ENCODE measurements around the gene ANKRD49. TPM values are rescaled to one million over a fixed set of nuclear protein-coding genes. Genes with fewer than 3 reads are reported as not detected.

The ANKRD49 gene
- total RNA-seq, 1 donor from 2014 or later: 8.6 TPM

- no peak for DNase-seq (ENCODE audit: low read depth, low spot score)
Observed at GRCh38 chr11:94543695-94544645, 50.2 kb downstream of the ANKRD49 start, which contains the start of gene FUT4. FUT4 (plus strand) TSS chr11:94543921; CDS start chr11:94544134, 213 bp downstream.

GRCh38 chr11:94544646-94545263 lies 51.0 kb downstream of the ANKRD49 start:
- DNase-seq (ENCODE audit: low read depth, low spot score): no peak

DNA sequence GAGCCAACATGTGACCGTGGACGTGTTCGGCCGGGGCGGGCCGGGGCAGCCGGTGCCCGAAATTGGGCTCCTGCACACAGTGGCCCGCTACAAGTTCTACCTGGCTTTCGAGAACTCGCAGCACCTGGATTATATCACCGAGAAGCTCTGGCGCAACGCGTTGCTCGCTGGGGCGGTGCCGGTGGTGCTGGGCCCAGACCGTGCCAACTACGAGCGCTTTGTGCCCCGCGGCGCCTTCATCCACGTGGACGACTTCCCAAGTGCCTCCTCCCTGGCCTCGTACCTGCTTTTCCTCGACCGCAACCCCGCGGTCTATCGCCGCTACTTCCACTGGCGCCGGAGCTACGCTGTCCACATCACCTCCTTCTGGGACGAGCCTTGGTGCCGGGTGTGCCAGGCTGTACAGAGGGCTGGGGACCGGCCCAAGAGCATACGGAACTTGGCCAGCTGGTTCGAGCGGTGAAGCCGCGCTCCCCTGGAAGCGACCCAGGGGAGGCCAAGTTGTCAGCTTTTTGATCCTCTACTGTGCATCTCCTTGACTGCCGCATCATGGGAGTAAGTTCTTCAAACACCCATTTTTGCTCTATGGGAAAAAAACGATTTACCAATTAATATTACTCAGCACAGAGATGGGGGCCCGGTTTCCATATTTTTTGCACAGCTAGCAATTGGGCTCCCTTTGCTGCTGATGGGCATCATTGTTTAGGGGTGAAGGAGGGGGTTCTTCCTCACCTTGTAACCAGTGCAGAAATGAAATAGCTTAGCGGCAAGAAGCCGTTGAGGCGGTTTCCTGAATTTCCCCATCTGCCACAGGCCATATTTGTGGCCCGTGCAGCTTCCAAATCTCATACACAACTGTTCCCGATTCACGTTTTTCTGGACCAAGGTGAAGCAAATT lies 51.7 kb downstream of the ANKRD49 start:
- no peak for DNase-seq (ENCODE audit: low read depth, low spot score)

DNA sequence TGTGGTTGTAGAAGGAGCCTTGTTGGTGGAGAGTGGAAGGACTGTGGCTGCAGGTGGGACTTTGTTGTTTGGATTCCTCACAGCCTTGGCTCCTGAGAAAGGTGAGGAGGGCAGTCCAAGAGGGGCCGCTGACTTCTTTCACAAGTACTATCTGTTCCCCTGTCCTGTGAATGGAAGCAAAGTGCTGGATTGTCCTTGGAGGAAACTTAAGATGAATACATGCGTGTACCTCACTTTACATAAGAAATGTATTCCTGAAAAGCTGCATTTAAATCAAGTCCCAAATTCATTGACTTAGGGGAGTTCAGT lies 52.3 kb downstream of the ANKRD49 start:
- DNase-seq (ENCODE audit: low read depth, low spot score): no peak

GRCh38 chr11:94546886-94547285 lies 53.1 kb downstream of the ANKRD49 start:
- no peak for DNase-seq (ENCODE audit: low read depth, low spot score)

- DNase-seq (ENCODE audit: low read depth, low spot score): no peak
Observed at GRCh38 chr11:94549146-94549545, 55.4 kb downstream of the ANKRD49 start.

Other genes starting within 250 kb of the ANKRD49 start
- not detected in 2 replicates for gene IZUMO1R, start 189.4 kb upstream of the ANKRD49 start, total RNA-seq
- not detected in 2 replicates for gene GPR83, start 92.6 kb upstream of the ANKRD49 start, total RNA-seq
- gene MRE11, start 140 bp upstream of the ANKRD49 start, total RNA-seq: 14.5 and 21.9 TPM in 2 replicates
- not detected in 2 replicates for gene C11orf97, start 18.5 kb downstream of the ANKRD49 start, total RNA-seq
- gene FUT4, start 49.9 kb downstream of the ANKRD49 start, total RNA-seq: 6.3 and 8.4 TPM in 2 replicates
- gene PIWIL4, start 73.4 kb downstream of the ANKRD49 start, total RNA-seq: 0.56 and 1.1 TPM in 2 replicates

Data from pulmonary artery endothelial cell (primary cell).